Retinal pigment epithelial cell (primary cell): ENCODE data around the gene STK17A.
A peak's percentile ranks its signal among the peaks of the same experiment; 100 is the strongest.

Source experiments
- DNase-seq: peaks from one replicate; pipeline ENCODE4 v3.0.0-alpha.2; 2010; ENCODE audit warnings: low read depth
- H3K4me3 ChIP-seq: 2 replicates; pipeline ENCODE4 v1.5.1; 2011; ENCODE audit warnings: mild to moderate bottlenecking, low read length, control low read depth, moderate library complexity
- TF ChIP-seq, protein P1 (sequence below): conservative IDR thresholded peaks from 2 replicates; pipeline ENCODE4 v1.5.1; 2011; ENCODE audit warnings: low read depth, low read length, control low read depth, inconsistent platforms

Gene STK17A

DNA sequence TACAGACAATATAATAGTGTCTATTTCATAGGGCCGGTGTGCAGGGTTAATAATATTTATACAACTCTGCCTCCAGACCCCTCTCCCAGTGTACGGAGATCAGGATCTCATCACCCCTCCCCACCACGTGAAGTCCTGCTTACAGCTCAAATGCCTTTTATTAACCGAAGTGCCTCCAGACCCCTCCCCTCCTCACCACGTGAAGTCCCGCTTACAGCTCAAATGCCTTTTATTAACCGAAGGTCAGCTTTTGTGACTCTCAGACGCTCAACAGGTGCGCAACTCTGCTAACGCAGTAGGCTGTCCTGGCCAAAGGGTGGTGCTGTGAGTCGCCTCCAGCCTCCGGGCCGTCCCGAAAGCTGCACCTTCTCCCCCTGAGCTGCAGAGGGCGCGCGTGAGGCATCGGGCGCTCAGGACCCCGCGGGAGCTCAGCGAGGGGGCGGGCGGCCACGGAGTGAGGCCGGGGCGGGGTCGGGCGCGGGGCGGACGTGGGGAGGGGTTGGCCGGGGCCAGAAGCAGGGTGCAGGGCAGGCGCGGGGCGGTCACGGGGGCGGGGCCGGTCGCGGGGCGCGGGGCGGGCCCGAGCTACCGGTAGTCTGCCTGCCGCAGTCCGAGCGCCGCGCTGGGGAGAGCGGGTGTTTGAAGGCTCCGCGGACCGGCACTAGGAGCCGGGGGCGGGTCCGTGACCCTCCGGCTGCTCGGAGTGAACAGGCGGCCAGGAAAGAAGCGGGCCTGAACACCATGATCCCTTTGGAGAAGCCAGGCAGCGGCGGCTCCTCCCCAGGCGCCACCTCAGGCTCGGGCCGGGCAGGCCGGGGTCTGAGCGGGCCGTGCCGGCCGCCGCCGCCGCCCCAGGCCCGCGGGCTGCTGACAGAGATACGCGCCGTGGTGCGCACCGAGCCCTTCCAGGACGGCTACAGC is at the start of gene STK17A:
Gene STK17A (plus strand): TSS at position 606 of the 921 bp plus-strand sequence. CDS start 136 bp downstream, at position 742.
- peak; percentile 58 for DNase-seq
- TF ChIP-seq, protein P1, sequence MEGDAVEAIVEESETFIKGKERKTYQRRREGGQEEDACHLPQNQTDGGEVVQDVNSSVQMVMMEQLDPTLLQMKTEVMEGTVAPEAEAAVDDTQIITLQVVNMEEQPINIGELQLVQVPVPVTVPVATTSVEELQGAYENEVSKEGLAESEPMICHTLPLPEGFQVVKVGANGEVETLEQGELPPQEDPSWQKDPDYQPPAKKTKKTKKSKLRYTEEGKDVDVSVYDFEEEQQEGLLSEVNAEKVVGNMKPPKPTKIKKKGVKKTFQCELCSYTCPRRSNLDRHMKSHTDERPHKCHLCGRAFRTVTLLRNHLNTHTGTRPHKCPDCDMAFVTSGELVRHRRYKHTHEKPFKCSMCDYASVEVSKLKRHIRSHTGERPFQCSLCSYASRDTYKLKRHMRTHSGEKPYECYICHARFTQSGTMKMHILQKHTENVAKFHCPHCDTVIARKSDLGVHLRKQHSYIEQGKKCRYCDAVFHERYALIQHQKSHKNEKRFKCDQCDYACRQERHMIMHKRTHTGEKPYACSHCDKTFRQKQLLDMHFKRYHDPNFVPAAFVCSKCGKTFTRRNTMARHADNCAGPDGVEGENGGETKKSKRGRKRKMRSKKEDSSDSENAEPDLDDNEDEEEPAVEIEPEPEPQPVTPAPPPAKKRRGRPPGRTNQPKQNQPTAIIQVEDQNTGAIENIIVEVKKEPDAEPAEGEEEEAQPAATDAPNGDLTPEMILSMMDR, result peak; percentile 99
- peak within 1 kb of the TSS; percentile 89 for H3K4me3 ChIP-seq

DNA sequence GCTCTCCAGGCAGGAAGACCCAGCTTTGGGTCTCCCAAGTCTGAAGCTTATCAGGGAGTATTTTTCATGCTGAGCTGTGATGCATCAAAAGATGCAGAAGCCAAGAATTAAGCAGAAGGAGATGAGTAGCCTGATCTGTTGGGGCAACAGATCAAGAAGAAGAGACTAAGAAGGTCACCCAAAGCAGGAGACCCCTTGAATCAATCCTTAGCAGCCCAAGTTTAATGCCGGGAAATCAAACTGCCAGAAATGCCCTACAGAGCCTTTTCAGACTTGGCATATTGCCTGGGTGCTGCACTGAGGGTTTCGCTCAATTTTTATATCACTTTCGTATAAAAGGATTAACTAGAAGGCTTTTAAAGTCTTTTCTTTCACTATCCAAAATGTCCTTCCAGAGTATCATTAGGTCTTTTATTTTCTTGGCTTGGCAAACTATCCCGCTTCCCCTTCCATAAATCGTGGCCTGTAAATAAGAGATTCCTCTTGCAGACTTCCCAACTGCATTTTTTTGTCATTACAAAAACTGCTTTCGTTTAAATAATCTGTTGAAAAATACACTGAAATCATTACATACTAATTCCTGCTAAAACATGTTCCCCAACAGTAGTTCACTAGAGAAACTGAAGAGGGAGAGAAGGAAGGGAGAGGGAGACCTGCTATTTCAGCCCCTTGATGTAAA is 49.0 kb upstream of the STK17A start:
- TF ChIP-seq, protein P1, result no peak
- DNase-seq, result no peak
- no peak overlapping the region for H3K4me3 ChIP-seq

DNA sequence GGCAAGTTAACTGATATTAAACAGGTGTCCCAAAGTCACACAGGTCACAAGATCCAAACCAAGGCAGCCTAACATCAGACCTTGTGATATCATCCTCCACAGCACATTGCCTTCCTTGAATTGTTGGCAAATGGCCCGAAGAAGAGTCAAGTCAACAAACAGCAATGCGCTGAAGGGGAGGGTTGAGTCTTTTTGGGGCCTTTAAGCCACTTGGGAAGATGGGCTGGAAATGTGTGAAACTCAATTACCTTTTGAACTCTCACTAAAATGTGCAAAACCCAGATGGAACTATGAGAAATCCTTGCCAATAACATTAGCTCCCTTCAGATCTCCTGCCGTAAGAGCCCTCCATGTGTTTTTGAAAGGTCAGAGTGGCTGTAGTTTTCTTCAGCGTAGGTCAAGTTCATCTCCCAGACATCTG is 47.9 kb upstream of the STK17A start:
- H3K4me3 ChIP-seq, result no peak overlapping the region
- TF ChIP-seq, protein P1, result no peak
- no peak for DNase-seq

DNA sequence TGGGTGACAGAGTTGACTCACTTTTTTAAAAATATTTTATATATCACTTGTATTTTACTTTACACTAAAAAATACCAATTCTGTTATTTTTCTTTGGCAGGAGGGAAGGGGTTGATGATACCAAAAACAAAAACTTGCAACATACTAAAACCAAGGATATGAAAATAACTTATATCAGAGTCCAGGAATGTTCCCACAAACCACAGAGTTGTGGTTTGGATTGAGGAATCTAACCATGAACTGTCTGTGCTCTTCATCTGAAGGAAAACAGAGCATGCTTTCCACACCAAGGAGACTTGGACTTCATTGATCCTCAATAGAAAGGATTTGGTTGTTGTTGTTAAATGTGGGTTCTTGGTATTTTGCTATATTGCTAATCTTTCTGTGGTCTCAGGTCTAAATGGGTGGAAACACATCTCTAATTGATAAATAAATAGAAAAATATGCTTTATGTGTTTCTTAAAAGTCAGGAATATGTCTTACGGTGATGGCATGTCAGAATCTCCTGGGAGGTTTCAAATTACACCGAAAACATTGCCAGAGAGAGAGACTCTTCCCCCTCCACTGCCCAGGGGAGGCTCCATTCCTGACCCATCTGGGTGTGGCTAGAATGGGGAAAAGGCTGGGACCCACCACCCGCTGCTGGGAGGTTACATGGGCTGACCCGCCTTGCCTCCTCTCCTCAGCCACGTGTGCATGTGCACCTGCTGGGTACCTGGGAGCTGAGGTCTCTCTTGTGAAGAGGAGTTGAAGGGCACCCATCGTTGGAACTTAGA is 46.9 kb upstream of the STK17A start:
- DNase-seq, result no peak

DNA sequence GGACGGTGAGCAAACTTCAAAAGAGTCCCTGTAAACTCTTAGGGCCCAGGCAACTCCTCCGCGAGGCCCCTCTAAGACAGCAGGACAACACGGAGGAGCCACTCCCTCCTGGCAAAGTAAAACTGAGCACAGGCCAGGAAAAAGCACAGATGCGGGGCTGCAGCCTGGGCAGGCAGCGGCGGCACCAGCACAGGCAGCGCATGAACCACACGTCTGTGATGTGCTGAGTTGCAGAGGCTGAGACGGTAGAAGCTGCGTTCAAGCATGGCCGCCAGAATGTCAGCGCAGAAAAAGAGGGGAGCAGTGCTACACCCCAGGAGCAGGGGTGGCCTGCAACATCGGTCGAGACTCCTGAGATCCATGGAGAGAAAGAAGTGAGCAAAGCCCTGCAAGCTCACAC is 46.1 kb upstream of the STK17A start:
- DNase-seq, result no peak
- H3K4me3 ChIP-seq, result no peak overlapping the region
- TF ChIP-seq, protein P1, result no peak

More for the DNA sequence above, 46.9 kb upstream of the STK17A start:
- TF ChIP-seq, protein P1, result no peak
- H3K4me3 ChIP-seq, result no peak overlapping the region

DNA sequence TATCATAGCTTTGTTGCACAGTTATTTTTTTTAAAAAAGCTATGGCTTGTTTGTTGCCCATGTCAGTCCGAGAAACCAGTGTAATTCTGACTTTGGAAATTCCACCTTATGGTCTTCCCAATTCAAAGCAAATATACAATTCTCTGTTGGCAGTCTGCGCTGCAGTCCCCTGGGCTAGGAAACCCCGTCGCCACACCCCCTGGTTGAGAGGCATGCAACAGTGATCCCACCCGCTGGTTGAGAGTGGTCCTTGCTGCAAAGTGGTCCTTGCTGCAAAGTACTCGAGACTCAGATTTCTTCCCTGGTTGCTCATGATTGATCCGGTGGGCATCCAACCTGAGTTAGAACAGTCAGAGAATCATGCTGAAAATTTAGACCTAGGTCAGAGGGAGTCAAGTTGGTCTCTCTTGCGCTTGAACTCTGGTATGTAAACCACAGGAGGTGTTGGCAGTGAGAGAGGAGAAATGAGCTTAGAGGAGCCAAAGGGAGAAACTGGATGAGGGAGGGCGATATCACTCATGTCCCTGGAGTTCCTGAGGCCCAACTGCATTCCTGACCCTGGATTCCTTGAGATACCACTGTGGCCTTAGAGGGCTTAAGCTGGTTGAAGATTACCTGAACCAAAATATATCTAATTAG is 45.0 kb upstream of the STK17A start:
- TF ChIP-seq, protein P1, result no peak
- no peak overlapping the region for H3K4me3 ChIP-seq
- peak; percentile 23 for DNase-seq
